ES-I3 (cell line): Measurements from ENCODE around the gene SLC22A23.

Experiments used
- H3K36me3 ChIP-seq: 2 replicates; pipeline ENCODE4 v1.6.1; 2013; ENCODE audit warnings: mild to moderate bottlenecking, low read length, control low read depth, moderate library complexity; ENCODE audit not compliant: insufficient read depth
- H3K4me1 ChIP-seq: 2 replicates; pipeline ENCODE4 v1.6.1; 2013; ENCODE audit warnings: mild to moderate bottlenecking, control low read depth, low read length; ENCODE audit not compliant: insufficient read depth
- H3K9ac ChIP-seq: 2 replicates; pipeline ENCODE4 v1.6.1; 2013; ENCODE audit warnings: low read depth, mild to moderate bottlenecking, low read length, moderate library complexity
- H3K9me3 ChIP-seq: 2 replicates; pipeline ENCODE4 v1.6.1; 2013; ENCODE audit warnings: mild to moderate bottlenecking, low read length, moderate library complexity; ENCODE audit not compliant: control insufficient read depth, insufficient read depth

Gene SLC22A23

GRCh38 chr6:3329393-3330051 lies 127.3 kb downstream of the SLC22A23 start:
- Histone ChIP-seq H3K9ac (no peak overlapping the region), H3K36me3 (no peaks in the 10 kb centered on the region), H3K4me1 (peaks cover 40% of the 10 kb centered on the region), H3K9me3 (no peaks in the 10 kb centered on the region)

GRCh38 chr6:3328796-3329195 lies 128.1 kb downstream of the SLC22A23 start:
- H3K36me3 ChIP-seq, result no peaks in the 10 kb centered on the region
- peaks cover 39% of the 10 kb centered on the region for H3K4me1 ChIP-seq
- H3K9me3 ChIP-seq, result no peaks in the 10 kb centered on the region
- H3K9ac ChIP-seq, result no peak overlapping the region

- Histone ChIP-seq H3K9me3 (no peaks in the 10 kb centered on the region), H3K4me1 (peaks cover 33% of the 10 kb centered on the region), H3K9ac (no peak overlapping the region), H3K36me3 (no peaks in the 10 kb centered on the region)
Measured at GRCh38 chr6:3328145-3328544, 128.7 kb downstream of the SLC22A23 start.

GRCh38 chr6:3327403-3327802 lies 129.4 kb downstream of the SLC22A23 start:
- Histone ChIP-seq H3K4me1 (peaks cover 29% of the 10 kb centered on the region), H3K9me3 (no peaks in the 10 kb centered on the region)

GRCh38 chr6:3326981-3327380 lies 129.9 kb downstream of the SLC22A23 start:
- peaks cover 26% of the 10 kb centered on the region for H3K4me1 ChIP-seq
- no peak overlapping the region for H3K9ac ChIP-seq
- H3K36me3 ChIP-seq, result no peaks in the 10 kb centered on the region; the same call in 1 of the 2 replicates
- H3K9me3 ChIP-seq, result no peaks in the 10 kb centered on the region

More at GRCh38 chr6:3327403-3327802, 129.4 kb downstream of the SLC22A23 start:
- Histone ChIP-seq H3K9ac (no peak overlapping the region), H3K36me3 (no peaks in the 10 kb centered on the region; the same call in 1 of the 2 replicates)

- Histone ChIP-seq H3K9ac (no peak overlapping the region), H3K9me3 (no peaks in the 10 kb centered on the region), H3K36me3 (no peaks in the 10 kb centered on the region; the same call in 1 of the 2 replicates), H3K4me1 (peaks cover 20% of the 10 kb centered on the region)
Measured at GRCh38 chr6:3326184-3326971, 130.5 kb downstream of the SLC22A23 start.

GRCh38 chr6:3325210-3325609 lies 131.6 kb downstream of the SLC22A23 start:
- H3K9ac ChIP-seq, result no peak overlapping the region
- no peaks in the 10 kb centered on the region for H3K9me3 ChIP-seq
- H3K36me3 ChIP-seq, result no peaks in the 10 kb centered on the region; the same call in 1 of the 2 replicates
- peaks cover 10% of the 10 kb centered on the region; the same call in 1 of the 2 replicates for H3K4me1 ChIP-seq

- Histone ChIP-seq H3K9me3 (no peaks in the 10 kb centered on the region), H3K36me3 (no peaks in the 10 kb centered on the region; the same call in 1 of the 2 replicates), H3K4me1 (peaks cover 10% of the 10 kb centered on the region; the same call in 1 of the 2 replicates), H3K9ac (no peak overlapping the region)
Measured at GRCh38 chr6:3324262-3324942, 132.4 kb downstream of the SLC22A23 start.

- Histone ChIP-seq H3K9ac (no peak overlapping the region), H3K9me3 (no peaks in the 10 kb centered on the region), H3K36me3 (no peaks in the 10 kb centered on the region; the same call in 1 of the 2 replicates), H3K4me1 (peaks cover 10% of the 10 kb centered on the region; the same call in 1 of the 2 replicates)
Measured at GRCh38 chr6:3323696-3324261, 133.1 kb downstream of the SLC22A23 start.

GRCh38 chr6:3323148-3323547 lies 133.7 kb downstream of the SLC22A23 start:
- H3K4me1 ChIP-seq, result peaks cover 10% of the 10 kb centered on the region; the same call in 1 of the 2 replicates
- no peak overlapping the region for H3K9ac ChIP-seq
- H3K9me3 ChIP-seq, result no peaks in the 10 kb centered on the region
- no peaks in the 10 kb centered on the region; the same call in 1 of the 2 replicates for H3K36me3 ChIP-seq

GRCh38 chr6:3322366-3322890 lies 134.4 kb downstream of the SLC22A23 start:
- Histone ChIP-seq H3K4me1 (peaks cover 9% of the 10 kb centered on the region; the same call in 1 of the 2 replicates), H3K9ac (no peak overlapping the region), H3K9me3 (no peaks in the 10 kb centered on the region), H3K36me3 (no peaks in the 10 kb centered on the region; the same call in 1 of the 2 replicates)

- Histone ChIP-seq H3K4me1 (peaks cover 4% of the 10 kb centered on the region; the same call in 1 of the 2 replicates), H3K36me3 (no peaks in the 10 kb centered on the region; the same call in 1 of the 2 replicates), H3K9ac (no peak overlapping the region), H3K9me3 (no peaks in the 10 kb centered on the region)
Measured at GRCh38 chr6:3321875-3322274, 135.0 kb downstream of the SLC22A23 start.

- no peak overlapping the region for H3K9ac ChIP-seq
- H3K9me3 ChIP-seq, result no peaks in the 10 kb centered on the region
- no peaks in the 10 kb centered on the region; the same call in 1 of the 2 replicates for H3K4me1 ChIP-seq
- H3K36me3 ChIP-seq, result no peaks in the 10 kb centered on the region; the same call in 1 of the 2 replicates
Measured at GRCh38 chr6:3321042-3321441, 135.8 kb downstream of the SLC22A23 start.
